GM19467 (cell line): ENCODE results near the gene NHLRC1.
"Not testable (repeated sequence)": the region's sequence is repeated elsewhere in the genome, so short reads cannot be mapped to it uniquely, and the experiment has no call there.

ENCODE experiments used
- ATAC-seq: cut with Tn5 transposase; IDR thresholded peaks from one replicate; pipeline ENCODE4 v1.9.1; 2021; ENCODE audit warnings: mild to moderate bottlenecking, moderate library complexity; ENCODE audit not compliant: unreplicated experiment

Gene NHLRC1

DNA sequence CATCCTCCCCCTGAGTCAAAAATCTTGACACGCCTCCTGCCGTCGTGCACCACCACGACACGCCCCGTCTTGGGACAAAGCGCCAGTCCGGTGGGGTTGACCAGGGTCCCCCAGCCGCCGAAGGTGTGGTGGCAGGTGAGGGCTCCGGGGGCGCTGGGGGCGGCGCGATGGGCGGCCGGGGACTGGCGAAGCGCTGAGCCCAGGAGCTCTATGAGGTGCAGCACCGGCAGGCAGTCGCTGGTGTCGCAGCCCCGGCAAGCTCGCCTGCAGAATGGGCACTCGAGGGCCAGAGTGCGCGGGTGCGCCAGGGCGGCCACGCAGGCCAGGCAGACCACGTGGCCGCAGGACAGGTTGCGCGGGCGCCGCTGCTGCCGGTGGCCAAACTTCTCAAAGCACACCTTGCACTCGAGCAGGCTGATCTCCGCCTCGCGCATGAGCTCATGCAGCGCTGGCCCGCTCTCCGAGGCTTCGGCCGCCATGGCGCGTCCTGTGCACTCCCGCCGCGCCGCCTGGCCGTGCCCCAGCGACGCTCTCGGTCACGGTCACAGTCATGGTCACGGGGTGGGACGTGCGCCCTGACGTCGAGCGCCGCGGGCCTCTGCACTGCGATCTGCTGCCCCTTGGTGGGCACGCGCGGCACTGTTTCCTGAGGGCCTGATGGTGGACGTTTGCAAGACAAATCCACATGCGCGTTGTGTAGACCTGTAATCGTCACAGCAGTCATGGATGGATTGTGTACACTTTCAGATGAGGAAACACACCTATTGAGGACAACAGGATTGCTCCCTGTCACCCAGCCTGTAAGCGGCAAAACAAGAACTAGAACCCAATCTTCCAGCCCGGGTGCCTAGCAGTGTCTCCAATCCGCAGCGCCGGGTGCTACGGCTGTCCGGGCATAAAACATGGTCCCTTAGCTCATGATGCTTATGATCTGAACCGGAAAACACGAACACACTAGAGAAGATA is at the start of gene NHLRC1:
TSS of gene NHLRC1 (minus strand) at position 550 of the 966 bp plus-strand sequence. CDS start at position 479, 71 bp downstream.
- peak; percentile 99 for ATAC-seq

DNA sequence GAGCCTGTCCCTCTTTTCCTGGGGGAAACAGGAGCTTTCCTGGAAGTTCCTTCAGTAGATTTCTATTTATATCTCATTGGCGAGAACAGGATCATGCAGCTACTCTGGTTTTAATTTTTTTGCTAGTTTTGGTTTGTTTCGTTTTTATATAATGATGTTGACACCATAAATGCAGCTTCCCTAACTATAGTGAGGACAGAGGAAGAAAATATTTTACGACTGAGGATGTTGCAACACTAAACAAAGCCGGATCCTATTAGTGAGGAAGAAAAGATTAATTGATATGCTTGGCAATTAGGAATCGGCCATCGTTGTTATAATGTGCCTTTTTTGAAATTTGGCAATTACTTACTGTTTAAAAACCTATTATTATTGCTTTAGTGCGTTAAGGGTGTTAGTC is 49.4 kb upstream of the NHLRC1 start:
- no peak for ATAC-seq

DNA sequence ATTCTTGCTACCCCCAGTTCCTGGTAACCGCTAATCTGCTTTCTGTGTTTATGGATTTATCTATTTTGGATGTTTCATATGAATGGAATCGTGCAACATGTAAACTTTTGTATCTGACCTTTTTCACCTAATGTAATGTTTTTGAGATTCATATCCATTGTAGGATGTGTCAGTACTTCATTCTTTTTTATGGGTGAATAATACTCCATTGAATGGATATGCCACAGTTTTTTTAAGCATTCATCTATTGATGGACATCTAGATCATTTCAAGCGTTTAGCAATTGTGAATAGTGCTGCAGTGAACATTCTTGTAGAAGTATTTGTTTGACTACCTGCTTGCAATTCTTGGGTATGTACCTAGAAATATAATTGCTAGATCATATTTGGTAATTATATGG is 45.8 kb upstream of the NHLRC1 start:
- ATAC-seq, result no peak

DNA sequence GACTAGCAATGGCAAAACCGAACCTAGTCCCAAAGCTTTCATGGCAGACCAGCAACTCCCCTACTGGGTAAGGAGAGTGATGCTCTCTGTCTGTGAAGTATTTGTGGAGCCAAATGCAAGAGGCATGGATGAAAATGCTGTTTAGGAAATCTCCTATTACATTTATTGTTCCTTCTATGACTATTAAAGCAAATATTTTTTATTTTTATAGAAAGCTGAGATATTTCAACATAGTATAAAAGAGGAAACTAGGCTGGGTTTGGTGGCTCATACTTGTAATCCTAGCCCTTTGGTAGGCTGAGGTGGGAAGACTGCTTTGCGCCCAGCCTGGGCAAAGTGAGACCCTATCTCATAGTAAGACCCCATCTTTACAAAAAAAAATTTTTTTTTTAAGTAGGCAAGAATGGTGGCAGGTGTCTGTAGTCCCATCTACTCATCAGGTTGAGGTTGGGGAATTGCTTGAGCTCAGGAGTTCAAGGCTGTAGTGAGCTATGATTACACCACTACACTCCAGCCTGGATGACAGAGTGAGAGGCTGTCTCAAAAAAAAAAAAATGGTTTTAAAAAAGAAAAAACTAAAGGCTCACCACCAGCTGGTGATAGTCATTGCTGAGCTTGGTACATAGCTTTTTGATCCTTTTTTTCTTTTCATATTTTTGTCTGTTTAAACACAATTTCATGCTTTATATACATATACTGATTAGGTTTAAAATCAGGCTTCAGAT is 44.0 kb upstream of the NHLRC1 start:
- no peak for ATAC-seq

DNA sequence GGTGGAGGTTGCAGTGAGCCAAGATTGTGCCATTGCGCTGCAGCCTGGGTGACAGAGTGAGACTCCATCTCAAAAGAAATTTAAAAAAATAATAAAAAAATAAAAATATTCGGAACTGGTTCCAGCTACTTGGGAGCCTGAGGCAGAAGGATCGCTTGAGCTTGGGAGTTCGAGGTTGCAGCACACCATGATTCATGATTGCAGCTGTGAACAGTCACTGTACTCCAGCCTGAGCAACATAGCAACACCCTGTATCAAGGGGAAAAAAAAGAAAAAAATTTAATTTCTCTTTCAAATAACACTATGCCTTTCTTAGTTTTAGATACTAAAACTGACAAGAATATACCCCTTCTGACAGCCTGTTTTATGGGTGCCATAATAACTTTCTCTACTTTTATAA is 43.3 kb upstream of the NHLRC1 start:
- no peak for ATAC-seq

DNA sequence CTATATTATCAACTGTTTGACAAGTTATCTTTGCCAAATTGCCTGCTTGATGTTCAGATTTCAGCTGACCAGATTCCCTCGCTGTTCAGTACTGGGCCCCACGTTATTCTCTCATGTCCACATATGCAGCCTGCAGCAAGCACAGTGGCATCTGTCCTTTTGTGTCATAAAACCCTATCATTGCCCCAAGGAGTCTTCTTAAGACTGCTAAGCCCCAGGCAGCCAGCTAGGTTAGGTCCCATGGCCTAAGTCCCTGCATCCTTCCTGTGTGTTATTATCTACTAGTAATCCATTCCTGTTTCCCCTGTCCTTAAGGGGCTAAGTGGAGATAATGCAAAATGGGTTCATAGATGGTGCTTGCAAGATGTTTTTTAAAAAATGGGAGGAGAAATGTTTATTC is 39.9 kb upstream of the NHLRC1 start:
- no peak for ATAC-seq

DNA sequence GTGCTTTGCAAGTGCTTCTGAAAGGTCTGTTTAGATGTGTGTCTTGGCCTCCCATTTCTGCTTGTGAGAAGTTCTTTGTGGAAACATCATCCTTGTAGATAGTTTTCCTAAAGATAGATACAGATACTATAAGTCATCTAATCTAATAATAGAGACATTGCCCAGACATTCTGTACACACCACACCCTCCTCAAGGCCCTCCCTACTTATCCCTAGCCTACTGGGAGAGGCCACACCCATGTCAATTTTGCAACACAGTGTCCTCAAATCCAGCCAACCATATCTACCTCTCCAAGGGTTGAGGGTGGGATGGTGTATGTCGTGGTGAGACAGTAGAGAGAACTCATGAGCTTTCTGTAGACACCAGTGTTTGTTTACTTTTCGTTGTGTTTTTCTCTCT is 39.0 kb upstream of the NHLRC1 start:
- ATAC-seq, result no peak

DNA sequence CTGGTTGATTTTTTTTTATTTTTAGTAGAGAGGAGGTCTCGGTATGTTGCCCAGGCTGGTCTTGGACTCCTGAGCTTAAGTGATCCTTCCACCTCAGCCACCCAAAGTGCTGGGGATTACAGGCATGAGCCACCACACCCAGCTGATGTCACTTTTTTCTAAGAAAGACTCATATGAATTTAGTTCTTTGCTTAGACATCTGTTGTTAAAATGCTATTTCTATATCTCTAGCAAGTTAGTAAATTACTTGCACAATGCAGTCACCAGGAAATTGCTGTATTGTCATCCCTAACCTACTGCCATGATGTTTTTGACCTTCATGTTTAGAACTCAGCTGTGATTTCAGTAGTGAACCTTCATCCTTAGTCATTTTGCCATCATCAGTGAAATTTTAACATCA is 38.4 kb upstream of the NHLRC1 start:
- ATAC-seq, result no peak

DNA sequence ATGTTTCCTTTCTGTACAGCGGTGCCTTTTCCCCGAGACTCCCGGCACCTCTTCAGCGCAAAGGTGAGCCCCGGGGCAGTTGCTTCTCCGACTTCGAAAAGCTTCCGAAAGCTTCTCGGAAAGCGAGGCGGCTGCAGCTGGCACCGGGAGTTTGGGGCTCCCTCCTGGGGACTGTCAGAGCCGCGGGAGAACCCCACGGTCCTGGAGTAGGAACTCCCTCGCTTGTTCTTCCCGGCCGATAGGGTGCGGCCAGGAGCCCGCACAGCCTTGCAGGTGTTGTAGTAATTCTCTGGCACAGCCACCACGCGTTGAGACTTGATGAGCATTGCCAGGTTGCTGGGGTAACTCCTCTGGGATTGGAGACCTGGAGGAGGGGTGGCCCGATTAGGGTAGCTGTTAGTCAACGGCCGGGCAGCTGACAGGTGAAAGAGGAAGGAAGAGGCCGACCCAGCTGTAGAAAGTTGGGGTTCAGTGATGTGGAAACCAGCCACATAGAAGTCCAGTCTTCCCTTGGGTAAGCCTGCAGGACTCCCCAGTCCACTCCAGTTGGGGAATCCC is 33.5 kb upstream of the NHLRC1 start:
- peak; percentile 45 for ATAC-seq

DNA sequence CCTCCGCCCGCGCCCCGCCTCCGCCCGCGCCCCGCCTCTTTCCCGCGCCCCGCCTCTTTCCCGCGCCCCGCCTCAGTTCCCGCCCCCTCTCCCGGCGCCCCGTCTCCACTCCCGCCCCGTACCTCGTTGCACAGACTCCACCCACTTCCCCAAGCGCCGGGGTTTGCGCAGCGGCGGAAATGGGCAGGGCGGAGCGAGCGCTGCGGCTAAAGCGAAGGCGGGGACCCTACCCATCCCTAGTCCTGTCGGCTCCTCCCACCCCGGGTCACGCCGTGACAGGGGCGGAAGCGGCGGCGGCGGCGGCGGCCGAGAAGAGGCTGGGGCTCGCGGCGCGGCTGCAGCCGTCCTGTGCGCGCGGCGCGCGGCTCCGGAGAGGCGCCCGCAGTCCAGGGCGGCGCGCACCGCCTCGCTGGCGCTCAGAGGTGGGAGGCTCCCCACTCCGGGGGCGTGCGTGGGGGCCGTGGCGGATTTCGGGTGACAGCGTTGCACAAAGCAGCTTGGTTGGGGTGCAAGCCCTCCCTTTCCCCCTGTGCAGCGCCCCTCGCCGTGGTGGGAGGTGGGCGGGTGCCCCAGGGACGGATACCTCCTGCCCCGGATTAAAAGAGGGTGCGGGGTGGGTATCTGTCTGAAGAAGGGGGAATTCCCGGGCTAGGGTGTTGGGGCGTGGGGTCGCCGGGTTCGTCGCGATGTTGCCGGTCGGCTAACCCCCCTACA is 32.8 kb upstream of the NHLRC1 start, which contains the start of gene KDM1B:
TSS of gene KDM1B (plus strand) at position 273 of the 714 bp plus-strand sequence. CDS start 4,474 bp downstream, outside the sequence.
- peak; percentile 83 for ATAC-seq

DNA sequence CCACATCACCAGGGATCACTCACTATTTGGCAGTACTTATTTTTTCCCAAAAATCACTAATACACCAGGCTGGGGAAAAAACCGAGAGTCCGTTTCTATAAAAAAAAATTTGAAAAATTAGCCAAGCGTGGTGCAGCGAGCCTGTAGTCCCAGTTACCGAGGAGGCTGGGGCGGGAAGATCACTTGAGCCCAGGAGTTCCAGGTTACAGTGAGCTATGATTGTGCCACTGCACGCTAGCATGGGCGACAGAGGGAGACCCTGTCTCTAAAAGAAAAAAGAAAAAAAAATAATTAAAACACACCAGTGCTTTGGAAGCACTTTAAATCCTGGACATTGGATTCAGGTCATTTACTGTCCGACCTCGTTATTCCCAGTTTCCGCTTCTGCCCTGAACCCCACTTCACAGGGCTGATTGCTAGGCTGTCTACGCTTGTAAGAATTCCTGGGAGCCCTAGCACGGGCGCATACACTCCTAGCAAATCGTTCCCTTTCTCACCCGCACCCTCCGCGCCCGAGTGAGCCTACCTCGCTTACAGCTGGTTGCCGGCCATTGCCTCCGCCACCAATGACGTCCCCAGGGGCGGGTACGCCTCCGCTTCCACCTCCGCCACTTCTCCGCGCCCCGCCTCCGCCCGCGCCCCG is 32.2 kb upstream of the NHLRC1 start, which contains the start of gene TPMT:
TSS of gene TPMT (minus strand) at position 571 of the 643 bp plus-strand sequence. CDS start 5,950 bp downstream, outside the sequence.
- peak; percentile 52 for ATAC-seq

DNA sequence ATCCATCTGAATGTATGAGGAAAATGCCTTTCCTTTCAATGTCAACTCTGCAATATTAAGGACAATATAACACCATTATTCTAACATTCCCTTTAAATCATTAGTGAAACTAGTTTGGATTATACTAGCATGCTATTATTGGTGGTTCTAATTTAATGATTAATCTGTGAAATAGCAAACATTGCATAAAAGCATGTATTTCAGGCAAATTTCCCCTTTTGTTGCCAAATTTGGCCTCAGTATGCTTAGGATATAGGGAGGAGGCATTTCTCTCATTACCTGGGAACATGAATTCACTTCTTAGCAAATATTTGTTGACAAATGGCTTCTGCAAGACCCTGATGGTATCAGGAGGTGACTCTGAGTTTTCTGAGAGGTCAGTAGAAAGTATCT is 30.8 kb upstream of the NHLRC1 start:
- ATAC-seq, result no peak

DNA sequence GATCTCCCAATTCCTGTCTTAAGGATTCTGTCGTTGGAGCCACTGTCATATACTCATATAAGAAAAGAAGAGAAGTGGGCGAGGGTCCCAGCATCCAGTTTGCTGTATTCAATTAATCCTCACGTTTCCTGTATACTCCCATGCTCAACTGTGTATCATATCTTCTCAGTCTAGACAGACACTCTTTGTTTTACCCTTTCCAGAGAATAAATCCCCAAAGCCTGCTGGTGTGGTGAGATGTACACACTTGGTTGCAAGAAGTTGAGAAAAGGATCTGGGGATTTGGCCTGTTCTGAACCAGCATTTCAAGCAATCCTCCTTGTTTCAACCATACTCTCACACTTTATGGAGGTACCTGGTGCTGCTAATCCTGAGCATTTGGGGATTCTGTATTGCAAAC is 29.3 kb upstream of the NHLRC1 start:
- no peak for ATAC-seq

DNA sequence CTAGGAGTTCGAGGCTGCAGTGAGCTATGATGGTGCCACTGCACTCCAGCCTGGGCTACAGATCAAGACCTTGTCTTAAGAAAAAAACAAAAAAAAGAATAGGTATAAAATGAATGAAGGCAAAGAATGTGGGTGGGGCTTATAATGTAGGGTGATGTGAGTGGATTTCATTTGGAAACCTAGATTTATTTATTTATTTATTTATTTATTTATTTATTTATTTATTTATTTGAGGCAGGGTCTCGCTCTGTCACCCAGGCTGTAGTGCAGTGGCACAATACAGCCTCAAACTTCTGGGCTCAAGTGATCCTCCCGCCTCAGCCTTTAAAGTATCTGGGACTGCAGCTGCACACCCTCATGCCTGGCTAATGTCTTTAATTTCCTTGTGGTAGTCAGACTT is 28.9 kb upstream of the NHLRC1 start:
- ATAC-seq, result not testable (repeated sequence)

DNA sequence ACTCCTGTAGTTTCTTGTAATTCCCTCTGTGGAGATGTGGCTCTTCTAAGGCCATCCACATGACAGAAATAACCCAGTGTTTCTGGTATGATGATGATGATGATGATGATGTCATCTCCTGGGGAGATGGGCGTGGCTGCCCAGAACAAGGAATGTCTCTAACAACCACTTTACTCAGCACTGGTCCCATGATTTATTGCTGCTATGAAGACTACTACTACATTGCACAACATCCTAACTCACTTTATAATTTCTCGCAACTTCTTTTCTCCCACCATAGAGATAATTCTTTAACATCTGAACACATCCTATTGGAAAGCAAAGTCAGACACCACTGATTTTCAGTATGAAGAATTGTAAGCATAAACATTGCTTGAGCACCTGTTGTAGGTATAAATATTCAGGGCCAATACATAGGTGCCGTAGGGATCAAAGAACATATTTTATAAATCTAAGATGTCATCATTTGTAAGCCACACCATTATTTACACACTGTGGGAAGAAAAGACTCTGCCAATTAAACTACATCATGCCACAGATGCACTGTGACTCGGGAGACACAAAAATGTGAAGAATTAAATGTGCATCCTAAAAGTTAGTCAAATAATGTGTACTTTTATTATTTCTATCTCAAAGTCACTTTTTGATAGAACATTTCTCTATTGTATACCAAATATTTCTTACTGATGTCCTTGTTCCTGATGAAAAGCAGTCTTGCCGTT is 26.0 kb upstream of the NHLRC1 start:
- ATAC-seq, result no peak

DNA sequence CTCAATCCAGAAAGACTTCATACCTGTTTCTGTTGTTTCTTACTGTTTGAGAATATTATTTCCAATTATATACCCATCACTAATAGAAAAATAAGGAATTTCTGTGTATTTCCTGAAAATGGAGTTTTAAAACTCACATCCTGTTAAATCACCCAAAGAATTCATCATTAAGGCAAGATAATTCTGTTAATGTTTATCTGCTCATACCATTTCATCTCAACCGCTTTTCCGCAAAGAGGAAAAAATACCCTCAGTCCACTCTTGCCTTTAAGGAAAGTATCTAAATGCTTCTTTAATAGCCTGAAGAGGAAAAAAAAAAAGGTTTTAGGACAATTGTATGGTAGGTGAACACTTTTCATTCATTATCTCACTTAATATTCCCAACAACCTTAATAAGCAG is 25.1 kb upstream of the NHLRC1 start:
- no peak for ATAC-seq

DNA sequence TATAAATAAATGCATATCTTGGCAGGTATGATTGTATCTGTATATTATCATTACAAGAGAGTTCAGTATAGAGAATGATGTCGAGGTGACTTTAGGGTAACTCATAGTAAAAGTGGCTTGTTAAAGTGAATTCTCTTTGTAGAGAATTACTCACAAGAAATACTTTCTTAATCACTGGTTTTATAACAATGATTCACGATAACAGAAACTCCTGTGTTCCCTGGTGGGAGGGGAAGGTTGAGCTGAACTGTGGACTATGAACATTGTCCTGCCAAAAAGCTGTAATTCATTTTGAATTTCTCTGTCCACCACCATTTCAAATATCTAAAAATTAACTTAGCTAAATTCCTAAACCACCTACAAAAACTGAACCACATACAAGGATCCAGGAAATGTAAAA is 24.7 kb upstream of the NHLRC1 start:
- no peak for ATAC-seq

DNA sequence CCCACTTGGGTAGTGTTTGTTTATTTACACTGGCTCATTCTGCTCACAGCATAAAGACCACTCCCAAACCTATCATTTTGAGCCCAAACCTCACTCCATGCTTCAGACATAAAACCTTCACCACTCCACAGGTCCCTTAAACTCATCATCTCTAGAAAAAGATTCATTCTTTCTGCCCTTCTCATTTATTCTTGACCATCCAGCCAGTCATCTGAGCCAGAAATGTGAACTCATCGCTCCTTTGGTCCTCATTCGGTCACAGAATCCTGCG is 20.0 kb upstream of the NHLRC1 start:
- no peak for ATAC-seq

DNA sequence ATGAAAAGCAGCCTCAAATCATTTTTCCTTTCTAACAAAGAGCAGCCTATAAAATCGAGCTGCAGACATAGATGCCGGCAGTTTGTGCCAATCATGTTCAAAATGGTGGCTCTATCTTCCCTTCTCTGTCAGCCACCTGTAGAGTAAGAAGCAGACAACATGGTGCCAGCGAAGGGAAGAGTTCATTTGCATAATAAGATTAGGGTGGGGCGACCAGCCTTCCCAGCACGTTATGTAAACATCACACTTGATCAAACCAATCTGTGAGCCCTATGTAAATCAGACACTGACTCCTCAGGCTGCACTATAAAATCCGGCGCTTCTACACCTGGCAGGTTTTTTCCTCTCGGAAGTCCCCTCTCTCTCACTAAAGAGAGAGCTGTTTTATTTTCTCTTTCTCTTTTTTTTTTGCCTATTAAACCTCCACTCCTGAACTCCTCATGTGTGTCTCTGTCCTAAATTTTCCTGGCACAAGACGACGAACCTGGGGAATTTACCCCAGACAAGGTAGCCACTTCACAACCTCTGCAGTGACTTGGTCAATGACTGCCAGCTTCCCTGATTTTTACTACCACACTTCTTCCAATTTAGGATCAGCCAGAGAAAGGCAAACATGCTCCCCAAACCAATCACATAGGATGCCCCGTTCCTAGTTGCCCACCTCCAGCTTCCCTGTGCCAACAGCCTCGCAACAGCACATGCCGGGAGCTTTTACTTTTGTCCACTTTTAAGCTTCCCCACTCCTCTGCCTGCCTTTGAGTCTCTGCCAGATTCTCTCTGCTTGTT is 19.5 kb upstream of the NHLRC1 start:
- ATAC-seq, result no peak
